Tibial artery (tissue), 4 donors: ENCODE measurements around the gene LMF2.

Experiments used
- DNase-seq, 2 donors: peaks; one replicate each; pipeline ENCODE4 v3.0.0-alpha.2; 2019
- H3K27ac ChIP-seq, 2 donors: fragments of 200-600 bp; sonication (generic) in 1 of 2; 1 replicate in 1 of 2; 2 replicates in 1 of 2; pipeline ENCODE4 v1.5.1; 2018 to 2019; ENCODE audit warnings: mild to moderate bottlenecking in 1 of 2
- H3K27me3 ChIP-seq, 2 donors: fragments of 200-600 bp; sonication (generic) in 1 of 2; one replicate each; pipeline versions ENCODE4 v1.5.1 to v1.6.0; 2016 to 2019
- H3K36me3 ChIP-seq, 3 donors: fragments of 200-600 bp; sonication (generic) in 2 of 3; one replicate each; pipeline ENCODE4 v1.5.1; 2016 to 2019; ENCODE audit warnings: mild to moderate bottlenecking in 2 of 3
- H3K4me1 ChIP-seq, 4 donors: fragments of 200-600 bp; sonication (generic) in 2 of 4; 1 replicate in 3 of 4; 2 replicates in 1 of 4; pipeline ENCODE4 v1.5.1; 2016 to 2019
- H3K4me3 ChIP-seq, 2 donors: fragments of 200-600 bp; sonication (generic) in 1 of 2; 1 replicate in 1 of 2; 2 replicates in 1 of 2; pipeline ENCODE4 v1.5.1; 2018 to 2019; ENCODE audit warnings: mild to moderate bottlenecking in 2 of 2
- H3K9me3 ChIP-seq, 3 donors: fragments of 200-600 bp; sonication (generic) in 1 of 3; one replicate each; pipeline ENCODE4 v1.5.1; 2016 to 2019
- intact Hi-C: fragments of 100-400 bp; cut with DNase I; formaldehyde crosslinking; loops from one replicate; pipeline ENCODE4 v1.15.0; 2023; ENCODE audit warnings: low total_unique reads
- TF ChIP-seq, protein P1 (sequence below), 2 experiments: fragments of 200-600 bp in 1 of 2; fragments of 450-650 bp in 1 of 2; IDR thresholded peaks; one replicate each; pipeline ENCODE4 v1.5.1; 2017 to 2019; ENCODE audit warnings: antibody characterized with exemption in 2 of 2, mild to moderate bottlenecking in 1 of 2, moderate library complexity in 1 of 2

The LMF2 gene

DNA sequence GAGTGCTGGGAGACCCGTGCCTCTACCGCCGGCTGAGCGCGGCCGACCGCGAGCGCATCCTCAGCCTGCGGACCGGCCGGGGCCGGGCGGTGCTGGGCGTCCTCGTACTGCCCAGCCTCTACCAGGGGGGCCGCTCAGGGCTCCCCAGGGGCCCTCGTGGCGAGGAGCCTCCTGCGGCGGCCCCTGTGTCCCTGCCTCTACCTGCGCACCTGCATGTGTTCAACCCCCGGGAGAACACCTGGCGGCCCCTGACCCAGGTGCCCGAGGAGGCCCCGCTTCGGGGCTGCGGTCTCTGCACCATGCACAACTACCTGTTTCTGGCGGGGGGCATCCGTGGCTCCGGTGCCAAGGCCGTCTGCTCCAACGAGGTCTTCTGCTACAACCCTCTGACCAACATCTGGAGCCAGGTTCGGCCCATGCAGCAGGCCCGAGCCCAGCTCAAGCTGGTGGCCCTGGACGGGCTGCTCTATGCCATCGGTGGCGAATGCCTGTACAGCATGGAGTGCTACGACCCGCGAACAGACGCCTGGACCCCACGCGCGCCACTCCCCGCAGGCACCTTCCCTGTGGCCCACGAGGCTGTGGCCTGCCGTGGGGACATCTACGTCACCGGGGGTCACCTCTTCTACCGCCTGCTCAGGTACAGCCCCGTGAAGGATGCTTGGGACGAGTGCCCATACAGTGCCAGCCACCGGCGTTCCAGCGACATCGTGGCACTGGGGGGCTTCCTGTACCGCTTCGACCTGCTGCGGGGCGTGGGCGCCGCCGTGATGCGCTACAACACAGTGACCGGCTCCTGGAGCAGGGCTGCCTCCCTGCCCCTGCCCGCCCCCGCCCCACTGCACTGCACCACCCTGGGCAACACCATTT, 41.7 kb upstream of the LMF2 start:
- intact Hi-C loops = no loop called here
- no peak overlapping the region for H3K27ac ChIP-seq
- no peaks in the 10 kb centered on the region for H3K36me3 ChIP-seq
- no peaks in the 10 kb centered on the region for H3K9me3 ChIP-seq
- peaks cover 0 to 87% of the 10 kb centered on the region in 2 donors for H3K27me3 ChIP-seq
- TF ChIP-seq, protein P1, sequence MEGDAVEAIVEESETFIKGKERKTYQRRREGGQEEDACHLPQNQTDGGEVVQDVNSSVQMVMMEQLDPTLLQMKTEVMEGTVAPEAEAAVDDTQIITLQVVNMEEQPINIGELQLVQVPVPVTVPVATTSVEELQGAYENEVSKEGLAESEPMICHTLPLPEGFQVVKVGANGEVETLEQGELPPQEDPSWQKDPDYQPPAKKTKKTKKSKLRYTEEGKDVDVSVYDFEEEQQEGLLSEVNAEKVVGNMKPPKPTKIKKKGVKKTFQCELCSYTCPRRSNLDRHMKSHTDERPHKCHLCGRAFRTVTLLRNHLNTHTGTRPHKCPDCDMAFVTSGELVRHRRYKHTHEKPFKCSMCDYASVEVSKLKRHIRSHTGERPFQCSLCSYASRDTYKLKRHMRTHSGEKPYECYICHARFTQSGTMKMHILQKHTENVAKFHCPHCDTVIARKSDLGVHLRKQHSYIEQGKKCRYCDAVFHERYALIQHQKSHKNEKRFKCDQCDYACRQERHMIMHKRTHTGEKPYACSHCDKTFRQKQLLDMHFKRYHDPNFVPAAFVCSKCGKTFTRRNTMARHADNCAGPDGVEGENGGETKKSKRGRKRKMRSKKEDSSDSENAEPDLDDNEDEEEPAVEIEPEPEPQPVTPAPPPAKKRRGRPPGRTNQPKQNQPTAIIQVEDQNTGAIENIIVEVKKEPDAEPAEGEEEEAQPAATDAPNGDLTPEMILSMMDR (IDR thresholded peaks at IDR 0.05) = no peak
- peak overlapping the region in 1 of 2 donors; percentile 33 for H3K4me3 ChIP-seq
- no peak for DNase-seq
- H3K4me1 ChIP-seq = peaks cover 0 to 30% (median 16%) of the 10 kb centered on the region in 4 donors

DNA sequence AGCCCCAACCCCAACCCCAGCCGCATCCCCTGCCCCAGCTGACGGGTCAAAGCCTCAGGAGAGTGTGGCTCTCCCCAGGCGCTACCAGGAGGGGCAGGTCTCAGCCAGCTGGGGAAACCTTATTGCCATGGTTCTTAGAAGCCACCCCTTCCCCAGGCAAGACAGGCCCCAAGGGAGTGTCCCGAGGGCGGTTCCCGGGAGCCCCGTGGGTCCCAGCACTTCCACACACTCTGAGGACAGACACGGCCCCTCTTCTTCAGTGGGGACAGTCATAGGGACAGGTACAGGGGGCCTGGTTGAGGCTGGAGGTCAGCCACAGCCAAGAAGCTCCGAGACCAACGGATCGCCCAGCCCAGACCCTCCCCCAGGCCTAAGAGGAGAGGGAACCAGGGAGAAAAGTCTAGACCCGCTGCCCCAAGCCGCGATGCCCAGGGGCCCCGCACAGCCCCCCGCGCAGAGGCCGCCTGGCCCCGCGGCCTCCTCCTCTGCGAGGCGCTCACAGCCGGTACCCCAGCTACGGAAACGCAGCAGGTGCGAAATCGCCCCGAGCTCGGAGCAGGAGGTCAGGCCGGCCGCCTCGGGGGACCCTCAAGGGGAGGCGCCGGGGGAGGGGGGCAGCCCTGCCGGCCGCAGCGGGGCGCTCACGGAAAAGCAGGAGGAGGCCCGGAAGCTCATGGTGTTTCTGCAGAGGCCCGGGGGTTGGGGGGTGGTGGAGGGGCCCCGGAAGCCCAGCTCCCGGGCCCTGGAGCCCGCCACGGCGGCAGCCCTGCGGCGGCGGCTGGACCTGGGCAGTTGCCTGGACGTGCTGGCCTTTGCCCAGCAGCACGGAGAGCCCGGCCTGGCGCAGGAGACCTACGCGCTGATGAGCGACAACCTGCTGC, 40.8 kb upstream of the LMF2 start:
- Histone ChIP-seq H3K27me3 (peaks cover 0 to 91% of the 10 kb centered on the region in 2 donors), H3K4me3 (peak overlapping the region in 1 of 2 donors; percentile 33), H3K27ac (no peak overlapping the region), H3K9me3 (no peaks in the 10 kb centered on the region), H3K4me1 (peaks cover 0 to 33% (median 19%) of the 10 kb centered on the region in 4 donors), H3K36me3 (no peaks in the 10 kb centered on the region)
- no peak for DNase-seq
- intact Hi-C loops = no loop called here
- TF ChIP-seq, protein P1 (IDR thresholded peaks at IDR 0.05) = no peak

DNA sequence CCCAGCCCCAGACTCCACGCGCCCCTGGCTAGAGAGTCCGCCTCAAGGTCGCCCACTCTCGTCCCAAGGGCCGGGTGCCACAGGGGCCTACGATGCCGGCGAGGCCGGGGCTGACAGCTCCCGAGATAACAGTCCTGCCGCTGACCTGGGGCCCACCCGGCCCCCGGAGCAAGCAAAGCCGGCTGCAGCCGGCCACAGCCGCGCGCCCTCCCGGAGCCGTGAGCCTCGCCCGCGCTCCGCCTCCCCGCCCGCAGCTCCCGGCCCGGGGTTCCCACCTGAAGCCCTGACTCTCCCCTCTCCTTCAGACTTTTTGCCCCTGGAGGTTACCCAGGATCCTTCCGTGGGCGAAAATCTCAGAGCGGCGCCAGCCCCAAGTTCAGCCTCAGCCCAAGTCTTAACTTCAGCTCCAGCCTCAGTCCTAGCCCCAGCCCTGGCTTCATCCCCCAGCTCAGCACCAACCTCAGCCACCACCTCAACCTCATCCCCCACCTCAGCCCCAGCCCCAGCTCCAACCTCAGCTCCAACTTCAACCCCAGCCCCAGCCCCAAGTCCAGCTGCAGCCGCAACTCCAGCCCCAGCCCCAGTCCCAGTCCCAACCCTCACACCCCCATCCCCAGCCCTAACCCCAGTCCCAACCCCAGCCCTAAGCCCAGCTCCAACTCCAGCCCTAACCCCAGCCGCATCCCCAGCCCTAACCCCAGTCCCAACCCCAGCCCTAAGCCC, 39.9 kb upstream of the LMF2 start:
- Histone ChIP-seq H3K36me3 (no peaks in the 10 kb centered on the region), H3K27ac (no peak overlapping the region), H3K4me1 (peaks cover 0 to 33% (median 19%) of the 10 kb centered on the region in 4 donors), H3K27me3 (peaks cover 0 to 87% of the 10 kb centered on the region in 2 donors), H3K4me3 (no peak overlapping the region), H3K9me3 (no peaks in the 10 kb centered on the region)
- intact Hi-C loops = no loop called here
- no peak for DNase-seq
- TF ChIP-seq, protein P1 (IDR thresholded peaks at IDR 0.05) = no peak

DNA sequence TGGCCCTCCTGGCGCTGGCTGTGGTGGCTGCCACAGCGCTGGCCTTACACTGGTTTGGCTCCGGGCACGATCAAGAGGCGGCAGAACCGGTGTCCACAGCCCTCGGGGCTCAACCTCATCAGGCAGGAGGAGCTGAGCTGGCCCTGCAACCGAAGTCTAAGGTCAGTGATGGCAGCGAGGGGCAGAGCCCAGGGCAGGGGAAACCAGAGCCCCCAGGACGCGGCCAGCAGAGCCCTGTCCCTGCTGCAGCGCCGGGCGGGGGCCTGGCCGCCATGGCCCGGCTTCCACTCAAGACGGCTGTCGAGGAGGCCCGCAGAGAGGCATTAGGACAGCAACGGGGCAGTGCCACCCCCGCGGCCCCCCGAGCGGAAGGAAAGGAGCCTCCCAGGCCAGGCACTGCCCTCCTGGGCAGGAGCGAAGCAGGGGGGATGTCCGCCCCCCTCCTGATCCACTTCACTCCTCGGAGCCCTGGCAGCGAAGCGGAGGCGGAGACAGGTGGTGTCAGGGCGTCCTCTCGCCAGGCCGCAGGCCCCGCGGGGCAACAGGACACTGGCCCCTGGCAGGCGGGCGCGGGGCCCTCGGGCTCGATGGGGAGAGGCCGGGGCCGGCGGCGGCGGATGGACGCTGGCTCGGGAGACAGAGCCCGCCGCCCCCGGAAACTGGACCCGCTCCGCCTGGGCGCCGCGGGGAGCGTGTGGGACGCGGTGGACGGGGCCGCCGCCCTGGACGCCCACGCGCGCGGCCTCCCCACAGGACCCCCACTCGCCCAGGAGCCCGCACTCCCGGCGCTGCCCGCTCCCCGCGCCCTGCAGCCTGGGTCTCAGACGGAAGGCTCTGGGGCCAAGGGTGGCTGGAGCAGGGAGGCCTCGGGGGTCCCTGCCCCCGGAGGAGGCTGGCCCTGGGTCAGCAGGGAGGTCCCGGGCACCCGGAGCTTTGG, 39.1 kb upstream of the LMF2 start:
- DNase-seq = no peak
- Histone ChIP-seq H3K27me3 (peaks cover 0 to 82% of the 10 kb centered on the region in 2 donors), H3K4me3 (no peak overlapping the region), H3K9me3 (no peaks in the 10 kb centered on the region), H3K27ac (no peak overlapping the region), H3K36me3 (no peaks in the 10 kb centered on the region), H3K4me1 (peaks cover 0 to 33% (median 19%) of the 10 kb centered on the region in 4 donors)
- TF ChIP-seq, protein P1 (IDR thresholded peaks at IDR 0.05) = no peak
- intact Hi-C loops = no loop called here
